ENCODE data around the gene FHAD1. TPM values are rescaled to one million over a fixed set of nuclear protein-coding genes. Genes with fewer than 3 reads are reported as not detected.

Gene FHAD1
- total RNA-seq, 1 experiment from 2014 or later, result 1.9 TPM

DNA sequence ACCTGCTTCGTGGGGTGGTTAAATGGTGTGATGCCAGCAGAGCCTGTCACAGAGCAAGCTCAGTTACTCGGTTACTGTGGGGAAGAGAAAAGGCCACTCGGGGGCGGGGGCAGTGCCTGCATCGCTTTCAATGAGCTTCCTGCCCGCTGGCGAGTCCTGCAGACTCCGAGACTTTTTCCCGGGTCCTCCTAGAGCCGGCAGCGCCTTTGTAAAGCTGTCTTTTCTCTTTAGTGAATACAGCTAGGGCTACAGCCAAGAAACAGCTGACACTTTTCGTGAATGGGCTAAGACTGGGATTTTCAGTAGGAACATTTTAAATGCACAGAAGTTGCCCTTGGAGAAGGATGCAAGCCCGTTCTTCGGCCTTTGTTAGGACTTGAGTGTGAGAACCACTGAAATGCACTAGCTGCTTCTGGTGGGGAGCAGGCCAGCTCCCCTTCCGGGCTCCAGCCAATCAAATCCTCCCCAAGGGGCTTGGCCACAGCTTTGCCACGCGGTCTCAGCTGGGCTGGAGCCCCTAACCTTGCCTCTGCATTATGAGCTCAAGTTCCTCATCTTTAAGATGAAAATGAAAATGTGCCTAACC is 139.2 kb downstream of the FHAD1 start:
- Histone ChIP-seq H4K91ac (ENCODE audit: insufficient read length, low read depth, low read length) (no peak overlapping the region), H3K4me1 (ENCODE audit: insufficient read depth, low read length) (peaks cover 12% of the 10 kb centered on the region; the same call in 1 of the 2 replicates), H2BK12ac (ENCODE audit: insufficient read length, low read depth, low read length) (no peak overlapping the region), H3K27me3 (ENCODE audit: insufficient read depth, low read length) (peaks cover 21% of the 10 kb centered on the region; the same call in 1 of the 2 replicates), H3K9ac (ENCODE audit: extremely low read depth, insufficient read length, low read length) (no peak overlapping the region), H2AK5ac (ENCODE audit: insufficient read length, low read length) (no peak overlapping the region), H3K18ac (ENCODE audit: insufficient read length, low read depth, low read length) (no peak overlapping the region), H3T11ph (ENCODE audit: low read length) (no peak overlapping the region), H3K4me2 (ENCODE audit: insufficient read depth, insufficient read length, low read length) (peak overlapping the region; percentile 20), H3K56ac (ENCODE audit: insufficient read length, low read depth, low read length) (no peak overlapping the region), H2AFZ (ENCODE audit: low read length) (no peak overlapping the region), H3K9me3 (ENCODE audit: control insufficient read depth, low read depth, low read length) (no peaks in the 10 kb centered on the region), H3K23me2 (ENCODE audit: insufficient read length, low read depth, low read length, poor library complexity, severe bottlenecking) (peaks cover 2% of the 10 kb centered on the region), H2BK15ac (ENCODE audit: low read depth, low read length) (no peak overlapping the region), H3K79me2 (ENCODE audit: insufficient read depth, low read length) (no peaks in the 10 kb centered on the region), H4K8ac (replicated peaks; ENCODE audit: insufficient read length, low read depth, low read length) (no peak overlapping the region), H4K20me1 (ENCODE audit: control insufficient read depth, insufficient read depth, insufficient read length) (peaks cover 2% of the 10 kb centered on the region), H3K79me1 (ENCODE audit: insufficient read depth, low read depth, low read length, poor library complexity, severe bottlenecking) (no peaks in the 10 kb centered on the region), H3K27ac (ENCODE audit: insufficient read length, low read depth, low read length) (no peak overlapping the region), H3K23ac (ENCODE audit: insufficient read length, low read depth, low read length) (no peak overlapping the region), H2BK20ac (ENCODE audit: low read depth, low read length, poor library complexity, severe bottlenecking) (no peak overlapping the region), H3K4ac (ENCODE audit: low read depth, low read length) (no peak overlapping the region), H3K14ac (ENCODE audit: insufficient read depth, low read length) (no peak overlapping the region), H4K5ac (ENCODE audit: insufficient read length, low read depth, low read length) (no peak overlapping the region), H2BK5ac (ENCODE audit: insufficient read length, low read length) (no peak overlapping the region), H2BK120ac (ENCODE audit: low read depth, low read length, poor library complexity, severe bottlenecking) (no peak overlapping the region)
- Mint-ChIP-seq H3K4me3 (peak overlapping the region; percentile 17 to 31; a peak in 3 of 5 replicates), H3K9me3 (peaks cover 0 to 3% of the 10 kb centered on the region in 2 experiments; a peak in 2 of 5 replicates), H3K36me3 (ENCODE audit: insufficient read depth in 1 of 3, low read depth in 3 of 3) (0 out of 7 replicates have a peak, but pooled peaks cover 0 to 4% (median 0%) of the 10 kb centered on the region in 3 experiments), H3K27ac (no peak overlapping the region), H3K4me1 (peaks cover 62 to 66% of the 10 kb centered on the region in 2 experiments), H3K27me3 (ENCODE audit: low read depth) (peaks cover 95% of the 10 kb centered on the region)
- DNase-seq, result peak; percentile 45
- TF ChIP-seq, protein P1, sequence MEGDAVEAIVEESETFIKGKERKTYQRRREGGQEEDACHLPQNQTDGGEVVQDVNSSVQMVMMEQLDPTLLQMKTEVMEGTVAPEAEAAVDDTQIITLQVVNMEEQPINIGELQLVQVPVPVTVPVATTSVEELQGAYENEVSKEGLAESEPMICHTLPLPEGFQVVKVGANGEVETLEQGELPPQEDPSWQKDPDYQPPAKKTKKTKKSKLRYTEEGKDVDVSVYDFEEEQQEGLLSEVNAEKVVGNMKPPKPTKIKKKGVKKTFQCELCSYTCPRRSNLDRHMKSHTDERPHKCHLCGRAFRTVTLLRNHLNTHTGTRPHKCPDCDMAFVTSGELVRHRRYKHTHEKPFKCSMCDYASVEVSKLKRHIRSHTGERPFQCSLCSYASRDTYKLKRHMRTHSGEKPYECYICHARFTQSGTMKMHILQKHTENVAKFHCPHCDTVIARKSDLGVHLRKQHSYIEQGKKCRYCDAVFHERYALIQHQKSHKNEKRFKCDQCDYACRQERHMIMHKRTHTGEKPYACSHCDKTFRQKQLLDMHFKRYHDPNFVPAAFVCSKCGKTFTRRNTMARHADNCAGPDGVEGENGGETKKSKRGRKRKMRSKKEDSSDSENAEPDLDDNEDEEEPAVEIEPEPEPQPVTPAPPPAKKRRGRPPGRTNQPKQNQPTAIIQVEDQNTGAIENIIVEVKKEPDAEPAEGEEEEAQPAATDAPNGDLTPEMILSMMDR (conservative IDR thresholded peaks at IDR 0.05), result no peak
- no CpG with 5 or more reads among the region's 17 CpGs for WGBS (ENCODE audit: extremely low coverage, insufficient read length, low lambda C conversion rate)
